T-helper 1 cell treated with Interleukin-12 subunit alpha and Interleukin-12 subunit beta and Interleukin-4 antibody, amounts not matched to agents 30 ng/mL and 1 ng/mL, for 36 hours (primary cell): ENCODE measurements around the gene FXYD6. TPM values are rescaled to one million over a fixed set of nuclear protein-coding genes. Genes with fewer than 3 reads are reported as not detected.

Experiments used
- intact Hi-C: fragments of 100-400 bp; cut with micrococcal nuclease; formaldehyde crosslinking; loops from one replicate; pipeline ENCODE4 v1.15.1; 2024
- total RNA-seq: library from RNA; stranded (reverse); gene quantifications from 2 replicates; pipeline ENCODE4 v1.2.3, GENCODE V29; 2022

Gene FXYD6
- total RNA-seq, 1 donor from 2014 or later, result not detected

- intact Hi-C loops, result no loop called here
These were observed 44.6 kb downstream of the FXYD6 start for GRCh38 chr11:117831661-117832415.

GRCh38 chr11:117830674-117831351 is 45.6 kb downstream of the FXYD6 start:
- intact Hi-C loops, result no loop called here

GRCh38 chr11:117830072-117830471 is 46.4 kb downstream of the FXYD6 start:
- intact Hi-C loops, result no loop called here

- intact Hi-C loops, result no loop called here
These were observed 47.1 kb downstream of the FXYD6 start for GRCh38 chr11:117829369-117829725.

GRCh38 chr11:117828611-117829368 is 47.7 kb downstream of the FXYD6 start:
- intact Hi-C loops, result loop anchor here (1.0 kb wide), 3 partner anchors 13 to 159 kb away; no protein-coding TSS in a partner anchor

- intact Hi-C loops, result loop anchor here (1.0 kb wide), 3 partner anchors 13 to 159 kb away; no protein-coding TSS in a partner anchor
These were observed 48.6 kb downstream of the FXYD6 start for GRCh38 chr11:117827521-117828511.

GRCh38 chr11:117826832-117827231 is 49.6 kb downstream of the FXYD6 start:
- intact Hi-C loops, result no loop called here

- intact Hi-C loops, result no loop called here
These were observed 50.3 kb downstream of the FXYD6 start for GRCh38 chr11:117826190-117826570.

- intact Hi-C loops, result no loop called here
These were observed 50.8 kb downstream of the FXYD6 start for GRCh38 chr11:117825538-117826189.

GRCh38 chr11:117824571-117825537 is 51.6 kb downstream of the FXYD6 start, which contains the start of gene FXYD2:
FXYD2 (minus strand) TSS chr11:117824744; CDS start chr11:117824678, 66 bp downstream.
- intact Hi-C loops, result no loop called here

- intact Hi-C loops, result loop anchor here (1.0 to 2.0 kb wide), 4 partner anchors 20 to 229 kb away; no protein-coding TSS in a partner anchor
These were observed 52.5 kb downstream of the FXYD6 start for GRCh38 chr11:117823946-117824420.

- intact Hi-C loops, result loop anchor here (1.0 to 2.0 kb wide), 4 partner anchors 21 to 230 kb away; no protein-coding TSS in a partner anchor
These were observed 53.0 kb downstream of the FXYD6 start for GRCh38 chr11:117823294-117823945.

- intact Hi-C loops, result loop anchor here (1.0 to 2.0 kb wide), 4 partner anchors 22 to 231 kb away; no protein-coding TSS in a partner anchor
These were observed 54.1 kb downstream of the FXYD6 start for GRCh38 chr11:117822074-117823033.

GRCh38 chr11:117821431-117821830 is 55.0 kb downstream of the FXYD6 start:
- intact Hi-C loops, result no loop called here

- intact Hi-C loops, result no loop called here
These were observed 55.9 kb downstream of the FXYD6 start for GRCh38 chr11:117820516-117820915.

GRCh38 chr11:117820071-117820470 is 56.4 kb downstream of the FXYD6 start:
- intact Hi-C loops, result no loop called here
